ENCODE results near the gene ARL14.

DNA sequence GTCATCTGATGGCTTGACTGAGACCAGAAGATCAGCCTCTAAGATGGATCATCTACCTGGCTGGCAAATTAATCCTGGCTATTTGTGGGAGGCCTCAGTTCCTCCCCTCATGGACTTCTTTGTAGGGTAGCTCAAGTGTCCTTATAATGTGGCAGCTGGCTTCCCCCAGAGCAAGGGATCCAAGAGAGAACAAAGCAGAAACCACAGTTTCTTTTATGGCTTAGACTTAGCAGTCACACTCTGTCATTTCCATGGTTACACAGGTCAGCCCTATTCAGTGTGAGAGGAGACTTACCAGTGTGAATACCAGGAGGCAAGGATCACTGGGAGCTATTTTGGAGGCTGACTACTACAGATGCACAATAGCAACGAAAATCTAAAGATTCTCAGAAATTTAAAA is 15.3 kb upstream of the ARL14 start:
- TF ChIP-seq, protein P1, sequence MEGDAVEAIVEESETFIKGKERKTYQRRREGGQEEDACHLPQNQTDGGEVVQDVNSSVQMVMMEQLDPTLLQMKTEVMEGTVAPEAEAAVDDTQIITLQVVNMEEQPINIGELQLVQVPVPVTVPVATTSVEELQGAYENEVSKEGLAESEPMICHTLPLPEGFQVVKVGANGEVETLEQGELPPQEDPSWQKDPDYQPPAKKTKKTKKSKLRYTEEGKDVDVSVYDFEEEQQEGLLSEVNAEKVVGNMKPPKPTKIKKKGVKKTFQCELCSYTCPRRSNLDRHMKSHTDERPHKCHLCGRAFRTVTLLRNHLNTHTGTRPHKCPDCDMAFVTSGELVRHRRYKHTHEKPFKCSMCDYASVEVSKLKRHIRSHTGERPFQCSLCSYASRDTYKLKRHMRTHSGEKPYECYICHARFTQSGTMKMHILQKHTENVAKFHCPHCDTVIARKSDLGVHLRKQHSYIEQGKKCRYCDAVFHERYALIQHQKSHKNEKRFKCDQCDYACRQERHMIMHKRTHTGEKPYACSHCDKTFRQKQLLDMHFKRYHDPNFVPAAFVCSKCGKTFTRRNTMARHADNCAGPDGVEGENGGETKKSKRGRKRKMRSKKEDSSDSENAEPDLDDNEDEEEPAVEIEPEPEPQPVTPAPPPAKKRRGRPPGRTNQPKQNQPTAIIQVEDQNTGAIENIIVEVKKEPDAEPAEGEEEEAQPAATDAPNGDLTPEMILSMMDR (conservative IDR thresholded peaks at IDR 0.05; ENCODE audit: low read length), result no peak
- TF ChIP-seq EZH2phosphoT487 (IDR thresholded peaks at IDR 0.05; ENCODE audit: borderline replicate concordance, low read depth, low read length), result no peak
